GM21528 (cell line): ENCODE results near the gene POLR3A.

Experiments used
- ATAC-seq: cut with Tn5 transposase; IDR thresholded peaks from one replicate; pipeline ENCODE4 v1.9.1; 2021; ENCODE audit warnings: mild to moderate bottlenecking, moderate library complexity; ENCODE audit not compliant: unreplicated experiment, low FRiP score

Gene POLR3A

DNA sequence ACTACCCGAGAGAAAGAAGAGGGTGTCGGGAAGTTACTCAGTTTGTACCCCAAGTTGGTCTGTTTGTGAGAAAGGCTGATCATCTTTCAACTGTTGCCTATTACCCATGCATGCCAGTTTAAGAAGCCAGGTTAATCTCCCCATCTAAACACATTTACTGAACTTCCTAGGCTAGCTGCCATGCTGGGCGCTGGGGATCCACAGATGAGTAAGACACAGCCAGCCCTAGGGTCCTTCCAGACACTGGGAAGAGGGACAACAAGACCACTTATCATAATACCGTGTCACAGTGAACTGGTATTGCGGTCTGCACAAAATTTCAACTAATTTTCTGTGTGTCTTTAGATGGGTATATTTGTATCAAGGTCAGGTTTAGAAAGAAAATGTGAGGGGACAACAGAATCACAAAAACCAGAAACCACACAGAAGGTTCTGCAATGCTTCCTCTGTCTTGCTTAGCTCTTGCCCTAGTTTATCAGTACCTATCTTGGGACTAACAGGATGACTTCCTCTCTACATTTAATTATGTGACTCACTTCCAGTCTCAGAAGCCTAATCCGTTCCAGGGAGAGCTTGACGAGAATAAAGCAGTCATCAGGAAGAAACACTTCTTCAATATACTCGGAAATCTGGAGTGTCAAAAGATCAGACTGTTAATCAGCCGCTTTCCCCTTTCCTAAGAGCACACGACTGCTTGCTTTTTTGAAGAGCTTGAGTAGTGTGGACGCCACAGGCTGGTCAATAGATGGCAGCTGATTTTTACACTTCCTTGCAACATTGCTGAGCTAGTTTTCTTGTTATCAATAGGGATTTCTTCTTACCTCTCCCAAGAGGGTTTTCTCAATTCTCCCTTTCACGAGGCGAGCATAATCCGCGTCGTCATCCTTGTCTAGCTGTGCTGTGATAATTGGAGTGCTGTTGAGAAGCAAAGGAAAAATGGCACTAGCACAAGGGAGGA lies 45.7 kb downstream of the POLR3A start:
- no peak for ATAC-seq

GRCh38 chr10:77981281-77981680 lies 48.0 kb downstream of the POLR3A start:
- no peak for ATAC-seq

- no peak for ATAC-seq
Measured at GRCh38 chr10:77979221-77979620, 50.1 kb downstream of the POLR3A start.

DNA sequence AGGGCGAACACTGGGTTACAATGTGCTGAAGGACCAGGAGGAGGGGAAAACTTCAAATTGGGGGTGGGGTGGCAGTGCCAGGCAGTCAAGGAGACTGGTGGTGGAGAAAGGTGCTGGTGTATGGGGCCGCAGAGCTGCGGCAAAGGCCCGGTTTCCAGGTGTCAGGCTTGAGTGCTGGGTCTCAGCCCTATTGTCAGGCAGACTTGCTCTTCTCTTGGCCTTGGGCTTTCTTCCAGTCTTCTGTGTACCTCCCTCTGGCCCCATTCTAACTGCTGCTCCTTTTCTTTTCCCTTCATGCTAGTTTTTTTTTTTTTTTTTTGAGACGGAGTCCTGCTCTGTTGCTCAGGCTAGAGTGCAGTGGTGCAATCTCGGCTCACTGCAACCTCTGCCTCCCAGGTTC lies 51.0 kb downstream of the POLR3A start:
- no peak for ATAC-seq

GRCh38 chr10:77977934-77978333 lies 51.4 kb downstream of the POLR3A start:
- ATAC-seq, result no peak

DNA sequence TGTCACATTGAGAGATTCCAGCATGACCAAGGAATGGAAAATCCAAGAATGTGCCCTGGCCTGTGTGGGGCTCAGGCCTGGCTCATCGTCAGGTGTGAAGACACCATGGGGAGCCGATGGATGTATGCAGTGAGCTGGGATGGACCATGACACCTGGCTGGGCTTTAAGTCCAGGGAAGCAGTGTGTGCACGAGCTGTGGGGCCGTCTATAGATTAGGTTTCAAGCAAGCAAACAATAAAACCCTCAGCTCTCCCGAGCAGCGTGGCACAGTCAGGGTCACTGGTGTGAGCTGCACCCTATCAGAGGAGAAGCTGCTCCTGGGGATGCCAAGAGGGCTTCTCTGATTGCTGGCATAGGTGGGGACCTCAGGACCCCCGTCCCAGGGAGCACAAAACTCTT lies 52.3 kb downstream of the POLR3A start:
- no peak for ATAC-seq

GRCh38 chr10:77975086-77975666 lies 54.1 kb downstream of the POLR3A start:
- no peak for ATAC-seq

DNA sequence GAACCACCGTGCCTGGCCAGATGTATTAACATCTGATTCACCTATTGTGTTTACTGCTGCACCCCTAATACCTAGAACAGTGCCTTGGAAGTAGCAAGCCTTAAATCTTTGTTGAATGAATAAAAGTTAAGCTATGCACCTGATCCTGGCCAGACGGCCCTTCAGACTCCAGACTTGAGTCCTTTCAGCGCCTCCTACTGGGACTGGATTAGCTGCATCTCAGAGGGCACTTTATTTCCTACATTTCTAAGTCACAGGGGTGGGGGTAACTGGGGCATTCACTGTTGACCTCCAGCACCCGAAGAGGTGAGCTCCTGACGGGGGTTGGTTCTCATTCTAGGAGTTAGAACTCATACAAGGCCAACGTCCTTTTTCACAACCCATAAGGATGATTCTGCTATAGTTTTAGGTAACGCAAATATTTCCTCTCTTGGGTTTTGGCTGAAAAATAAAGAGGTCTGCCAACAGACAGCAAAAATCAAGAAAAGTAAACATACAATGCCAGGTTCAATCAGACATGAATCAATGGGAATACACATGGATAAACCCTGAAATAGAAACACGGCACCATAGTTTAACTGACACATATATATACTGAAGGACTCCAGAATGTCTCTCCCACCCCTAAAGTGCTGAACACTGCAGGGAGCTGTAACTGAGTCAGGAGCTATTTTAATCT lies 54.8 kb downstream of the POLR3A start:
- ATAC-seq, result no peak

- no peak for ATAC-seq
Measured at GRCh38 chr10:77973276-77973675, 56.0 kb downstream of the POLR3A start.

DNA sequence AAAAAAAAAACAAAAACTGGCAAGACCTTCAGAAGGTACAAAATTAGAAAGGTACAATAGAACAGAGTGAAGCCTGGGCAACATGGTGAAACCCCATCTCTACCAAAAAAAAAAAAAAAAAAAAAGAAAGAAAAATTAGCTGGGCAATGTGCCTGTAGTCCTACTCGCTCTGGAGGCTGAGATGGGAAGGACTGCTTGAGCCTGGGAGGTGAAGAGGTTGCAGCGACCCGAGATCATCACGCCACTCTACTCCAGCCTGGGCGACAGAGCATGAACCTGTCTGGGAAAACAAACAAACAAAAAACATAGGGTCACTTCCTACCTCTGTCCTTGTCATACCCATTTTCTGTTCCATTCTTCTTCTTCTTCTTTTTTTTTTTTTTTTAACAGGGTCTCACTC lies 57.2 kb downstream of the POLR3A start:
- ATAC-seq, result no peak

GRCh38 chr10:77971804-77972144 lies 57.5 kb downstream of the POLR3A start:
- no peak for ATAC-seq

DNA sequence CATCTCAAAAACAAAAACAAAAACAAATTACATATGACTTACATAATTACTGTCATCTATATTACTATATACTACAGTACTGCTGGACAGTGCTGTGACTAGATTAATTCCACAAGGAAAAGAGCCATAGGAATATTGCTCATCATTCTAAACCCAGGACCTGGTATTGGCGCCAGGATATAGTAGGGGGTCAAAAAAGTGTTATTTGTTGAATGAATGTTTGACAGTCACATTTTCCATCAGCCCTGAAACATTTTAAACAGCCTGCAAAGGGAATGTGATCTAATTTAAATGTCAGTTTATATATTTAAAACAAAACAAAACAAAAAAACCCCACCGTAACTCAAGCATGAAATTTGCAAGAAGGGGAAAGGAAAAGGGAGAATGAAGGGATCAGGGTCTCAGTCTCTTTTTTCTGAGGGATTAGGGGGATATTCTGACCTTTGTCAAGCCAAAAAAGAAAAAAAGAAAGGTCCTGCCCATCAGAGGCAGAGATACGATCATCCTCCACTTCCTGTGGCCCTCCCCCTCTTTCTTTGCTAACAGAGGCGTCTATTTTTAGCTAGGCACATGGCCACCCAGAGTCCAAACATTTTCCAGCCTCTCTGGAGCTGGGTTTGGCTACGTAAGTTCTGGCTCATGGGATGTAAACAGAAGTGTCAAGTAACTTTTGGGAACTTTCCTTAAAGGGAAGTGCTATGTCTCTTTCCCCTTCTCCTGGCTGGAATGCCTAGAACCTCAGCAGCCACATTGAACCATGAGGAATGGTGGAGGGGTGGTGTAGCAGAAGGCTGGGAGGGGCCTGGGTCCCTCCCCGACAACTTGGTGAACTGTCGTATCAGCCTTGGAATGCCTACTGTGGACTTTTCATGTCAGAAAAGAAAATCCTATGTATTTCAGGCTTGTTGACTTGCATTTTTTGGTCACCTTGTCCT lies 58.2 kb downstream of the POLR3A start:
- no peak for ATAC-seq

- no peak for ATAC-seq
Measured at GRCh38 chr10:77969114-77969513, 60.2 kb downstream of the POLR3A start.

DNA sequence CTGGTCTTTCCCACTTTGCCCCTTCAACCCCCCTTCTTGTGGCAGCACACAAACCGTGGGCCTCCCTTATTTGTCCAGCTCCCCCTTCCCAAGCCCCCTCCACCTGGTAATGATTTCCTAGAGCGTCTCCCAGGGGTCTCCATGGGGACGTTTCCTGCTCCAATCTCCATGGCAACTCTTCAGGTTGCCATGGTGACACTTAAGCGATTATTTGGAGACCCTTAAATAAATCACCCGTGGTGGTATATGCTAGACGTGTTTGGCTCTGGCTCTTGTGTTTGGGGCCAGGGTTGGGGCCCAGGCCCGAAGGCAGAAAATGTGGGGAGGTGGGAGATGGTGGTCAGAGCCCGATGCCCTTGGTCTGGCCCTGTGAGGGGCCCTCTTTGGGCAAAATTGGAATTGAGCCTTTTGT lies 61.7 kb downstream of the POLR3A start:
- no peak for ATAC-seq

DNA sequence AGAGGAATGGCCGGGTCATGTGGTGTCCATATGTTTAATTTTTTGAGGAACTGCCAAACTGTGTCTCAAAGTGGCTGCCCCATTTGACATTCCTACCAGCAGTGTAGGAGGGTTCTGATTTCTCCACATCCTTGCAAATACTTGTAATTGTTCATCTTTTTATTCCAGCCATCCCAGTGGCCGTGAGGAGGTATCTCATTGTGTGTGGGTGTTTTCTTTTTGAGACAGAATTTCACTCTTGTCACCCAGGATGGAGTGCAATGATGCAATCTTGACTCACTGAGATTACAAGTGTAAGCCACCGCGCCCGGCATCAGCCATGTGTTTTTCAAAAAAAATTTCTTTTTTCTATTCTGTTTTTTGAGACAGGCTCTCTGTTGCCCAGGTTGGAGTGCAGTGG lies 64.0 kb downstream of the POLR3A start:
- no peak for ATAC-seq

DNA sequence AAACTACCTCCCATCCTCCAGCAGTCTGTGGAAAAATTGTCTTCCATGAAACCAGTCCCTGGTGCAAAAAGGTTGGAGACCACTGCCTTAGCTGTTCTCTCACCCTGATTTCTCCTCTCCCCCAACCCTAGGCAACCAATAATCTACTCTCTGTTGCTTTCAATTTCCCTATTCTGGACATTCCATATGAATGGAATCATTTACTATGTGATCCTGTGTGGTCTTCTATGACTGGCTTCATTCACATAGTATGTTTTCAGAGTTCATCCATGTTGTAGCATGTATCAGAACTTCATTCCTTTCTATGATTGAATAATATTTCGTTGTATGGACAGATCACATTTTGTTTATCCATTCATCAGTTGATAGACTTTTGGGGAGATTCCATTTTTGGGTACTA lies 64.5 kb downstream of the POLR3A start:
- ATAC-seq, result no peak

GRCh38 chr10:77963901-77964300 lies 65.4 kb downstream of the POLR3A start:
- no peak for ATAC-seq

DNA sequence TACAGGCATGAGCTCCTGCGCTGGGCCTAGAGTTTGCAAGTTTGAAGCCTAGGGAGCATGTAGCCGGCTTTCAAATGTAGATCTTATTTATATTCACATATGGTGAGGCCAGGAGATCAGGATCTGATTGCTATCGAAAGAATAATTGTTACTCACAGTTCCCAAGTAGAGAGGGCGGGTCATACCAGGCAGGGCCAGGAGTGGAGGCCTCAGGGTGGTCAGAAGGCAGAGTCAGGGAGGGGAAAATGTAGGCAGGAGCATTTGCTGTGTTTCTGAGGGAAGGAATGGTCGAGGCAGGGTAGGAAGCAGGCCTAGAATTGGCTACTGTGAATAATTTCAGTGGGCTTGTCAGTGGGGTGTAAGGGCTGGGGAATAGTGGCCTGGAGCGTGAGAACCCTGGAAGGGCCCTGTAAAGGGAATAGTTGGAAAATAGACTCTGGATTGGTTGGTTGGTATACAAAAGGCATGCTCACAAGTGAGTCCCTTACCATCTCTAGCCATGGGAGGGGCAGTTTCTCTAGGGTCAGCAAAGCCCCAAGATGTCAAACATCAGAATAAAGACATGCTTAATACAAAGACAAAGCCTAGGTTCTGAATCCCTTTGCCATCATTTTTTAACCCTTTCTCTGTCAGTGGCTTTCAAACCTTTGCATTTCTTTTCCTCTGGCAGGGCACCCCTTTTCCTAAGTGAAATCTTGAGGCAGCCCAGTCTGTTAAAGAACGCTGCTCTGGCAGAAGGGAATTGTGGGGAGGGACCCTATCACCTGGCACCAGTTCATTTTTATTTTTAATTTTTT lies 66.8 kb downstream of the POLR3A start:
- no peak for ATAC-seq

DNA sequence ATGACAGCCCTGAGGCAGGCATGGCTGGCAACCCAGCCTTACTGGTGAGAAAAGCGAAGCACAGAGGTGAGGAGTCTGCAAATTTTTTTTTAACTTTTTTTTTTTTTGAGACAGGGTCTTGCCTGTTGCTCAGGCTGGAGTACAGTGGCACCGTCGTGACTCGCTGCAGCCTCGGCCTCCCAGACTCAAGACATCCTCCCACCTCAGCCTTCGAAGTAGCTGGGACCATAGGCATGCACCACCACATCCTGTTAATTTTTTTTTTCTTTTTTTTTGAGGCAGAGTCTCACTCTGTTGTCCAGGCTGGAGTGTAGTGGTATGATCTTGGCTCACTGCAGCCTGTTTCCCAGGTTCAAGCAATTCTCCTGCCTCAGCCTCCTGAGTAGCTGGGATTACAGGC lies 67.6 kb downstream of the POLR3A start:
- no peak for ATAC-seq

GRCh38 chr10:77960829-77961329 lies 68.4 kb downstream of the POLR3A start:
- no peak for ATAC-seq
